GM19324 (cell line): ENCODE data around the gene IL1R2.

Experiments
- ATAC-seq: cut with Tn5 transposase; IDR thresholded peaks from one replicate; pipeline ENCODE4 v1.9.1; 2021; ENCODE audit warnings: mild to moderate bottlenecking, moderate library complexity; ENCODE audit not compliant: unreplicated experiment, low FRiP score

The IL1R2 gene

DNA sequence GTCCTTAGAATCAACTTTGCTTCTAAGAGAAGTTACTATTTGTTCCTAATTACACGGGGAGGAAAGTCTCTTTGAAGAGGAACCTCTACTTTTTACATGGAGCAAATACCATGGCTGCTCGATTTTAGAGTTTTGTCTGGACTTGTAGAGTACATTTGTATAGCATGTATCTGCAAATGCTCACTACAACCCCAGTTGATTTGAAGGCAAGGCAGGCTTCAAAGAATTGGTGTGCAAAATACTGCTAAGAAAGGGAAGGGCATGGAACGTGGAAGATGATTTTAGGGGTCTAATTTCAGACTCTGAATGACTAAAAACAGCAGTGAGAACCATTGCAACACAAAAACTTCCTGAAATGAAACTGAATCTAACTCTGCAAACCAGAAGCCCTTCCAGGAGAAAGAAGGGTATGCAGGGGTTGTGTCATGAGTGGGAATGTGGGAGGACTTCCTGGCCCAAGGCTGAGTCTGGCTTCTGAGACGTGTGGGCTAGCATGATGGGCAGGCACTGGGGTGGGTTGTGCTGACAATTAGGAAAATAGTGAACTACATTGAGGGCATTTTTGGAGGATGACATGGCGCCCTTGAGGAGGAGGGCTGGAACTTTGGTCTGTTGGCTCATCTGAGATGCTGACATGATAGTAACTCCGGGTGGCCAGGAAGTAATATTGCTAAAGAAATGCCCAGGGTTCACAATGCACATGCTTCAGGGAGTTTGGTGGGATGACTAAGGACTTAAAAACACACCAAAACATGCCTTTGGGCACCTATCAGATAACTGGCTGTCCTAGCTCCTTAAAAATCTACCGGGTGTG, 18.9 kb upstream of the IL1R2 start:
- ATAC-seq = no peak

DNA sequence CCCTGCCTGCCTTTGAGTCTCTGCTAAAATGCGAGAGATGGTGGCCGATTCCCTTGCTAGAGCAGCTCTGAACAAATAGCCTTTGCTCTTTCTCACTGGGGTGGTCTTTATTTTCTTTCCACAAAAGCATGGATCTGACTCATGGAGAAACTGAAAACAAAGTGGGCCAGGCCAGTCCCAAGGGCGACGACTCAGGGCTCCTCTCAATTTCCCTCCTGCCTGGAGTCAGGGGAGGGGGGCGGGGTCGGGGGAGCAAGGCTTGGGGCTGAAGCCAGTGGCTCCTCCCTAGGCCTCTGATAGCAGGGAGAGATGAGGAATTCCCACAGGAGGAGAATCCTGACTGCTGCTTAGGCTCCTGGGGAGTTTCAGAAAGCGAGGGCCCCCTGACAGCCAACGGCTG, 17.1 kb upstream of the IL1R2 start:
- no peak for ATAC-seq

DNA sequence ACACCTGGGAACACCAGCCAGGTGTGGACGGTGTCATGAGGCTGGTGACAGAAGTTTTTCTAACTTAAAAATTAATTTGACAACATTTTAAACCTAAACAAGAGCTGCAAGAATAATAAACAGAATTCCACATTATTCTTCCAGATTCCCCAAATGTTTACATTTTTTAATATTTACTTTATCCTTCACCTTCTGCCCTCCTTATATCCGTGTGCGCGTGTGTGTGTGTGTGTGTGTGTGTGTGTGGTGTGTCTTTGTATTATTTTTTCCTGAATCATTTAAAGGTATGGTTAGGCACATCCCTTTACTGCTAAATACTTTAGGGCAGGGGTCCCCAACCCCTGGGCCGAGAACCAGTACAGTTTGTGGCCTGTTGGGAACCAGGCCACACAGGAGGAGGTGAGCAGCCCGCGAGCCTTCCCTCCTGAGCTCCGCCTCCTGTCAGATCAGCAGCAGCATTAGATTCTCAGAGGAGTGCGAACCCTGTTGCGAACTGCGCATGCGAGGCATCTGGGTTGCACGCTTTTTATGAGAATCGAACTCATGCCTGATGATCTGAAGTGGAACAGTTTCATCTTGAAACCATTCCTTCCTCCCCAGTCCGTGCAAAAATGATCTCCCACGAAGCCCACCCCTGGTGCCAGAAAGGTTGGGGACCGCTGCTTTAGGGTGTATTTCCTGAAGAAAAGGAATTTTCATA, 16.4 kb upstream of the IL1R2 start:
- ATAC-seq = no peak

DNA sequence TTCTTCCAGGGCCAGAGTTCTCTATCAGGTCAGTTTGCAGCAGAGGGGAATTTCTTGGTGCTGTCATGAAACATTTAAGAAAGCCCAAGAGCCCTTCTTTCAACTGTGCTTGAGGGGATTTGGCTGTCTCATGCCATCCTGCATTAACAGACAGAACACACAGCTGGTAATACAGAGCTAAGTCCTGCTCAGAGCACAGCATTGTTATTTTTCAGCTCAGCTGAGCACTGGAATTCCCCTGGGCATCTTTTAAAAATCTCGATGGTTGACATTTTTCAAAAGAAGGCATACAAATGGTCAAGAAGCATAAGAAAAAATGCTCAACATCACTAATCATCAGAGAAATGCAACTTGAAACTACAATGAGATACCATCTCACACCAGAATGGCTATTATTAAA, 14.9 kb upstream of the IL1R2 start:
- ATAC-seq = no peak

DNA sequence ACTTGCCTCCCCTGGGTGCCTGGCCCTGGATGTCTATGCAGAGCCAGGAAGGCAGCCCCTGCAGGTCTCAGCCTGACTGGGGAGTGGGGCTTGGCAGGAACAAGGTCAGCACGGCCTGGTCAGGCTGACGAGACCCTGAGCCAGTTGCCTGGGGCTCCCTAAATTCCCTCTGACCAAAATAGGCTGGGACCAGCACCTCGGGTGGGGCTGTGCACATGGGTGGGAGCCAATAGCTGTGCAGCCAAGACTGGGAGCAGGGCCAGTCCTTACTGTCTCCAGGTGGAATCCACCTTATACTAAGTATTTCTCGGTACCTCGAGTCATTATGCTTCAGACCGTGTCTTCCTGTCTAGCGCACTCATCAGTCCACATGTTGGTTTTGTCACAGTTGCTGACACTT, 11.4 kb upstream of the IL1R2 start:
- ATAC-seq = no peak

DNA sequence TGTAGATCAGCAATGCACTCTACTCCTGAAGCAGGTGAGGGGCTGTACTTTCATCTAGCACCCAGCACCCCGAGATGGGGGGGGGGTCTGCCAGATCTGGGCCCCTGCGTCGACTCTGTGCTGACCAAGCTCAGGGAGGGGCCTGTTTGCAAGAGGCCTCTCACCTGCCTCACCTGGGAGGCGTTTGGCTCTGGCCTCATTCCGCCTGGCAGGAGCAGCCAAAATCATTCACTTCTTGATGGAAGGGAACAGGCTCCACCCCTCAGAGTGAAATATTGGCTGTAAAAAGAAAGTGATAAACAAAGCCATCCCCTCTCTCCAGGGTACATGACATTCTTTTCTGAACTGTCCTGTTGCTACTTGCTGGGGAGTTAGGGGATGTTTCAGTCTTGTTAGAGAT, 10.7 kb upstream of the IL1R2 start:
- ATAC-seq = no peak

DNA sequence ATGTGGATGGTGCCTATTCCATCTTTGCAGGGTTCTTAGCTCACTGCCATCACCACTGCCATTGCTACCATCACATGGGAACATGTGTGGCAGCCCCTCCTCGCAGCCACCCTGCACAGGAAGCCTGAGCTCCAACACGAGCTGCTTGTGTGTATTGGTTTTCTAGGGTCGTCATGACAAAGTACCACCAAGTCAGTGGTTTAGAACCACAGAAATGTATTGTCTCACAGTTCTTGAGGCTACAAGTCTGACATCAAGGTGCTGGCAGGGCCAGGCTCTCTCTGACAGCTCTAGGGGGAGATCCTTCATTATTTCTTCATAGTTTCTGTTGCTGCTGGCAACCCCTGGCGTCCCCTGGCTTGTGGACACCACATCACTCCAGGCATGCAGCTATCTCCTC, 10.3 kb upstream of the IL1R2 start:
- ATAC-seq = no peak

DNA sequence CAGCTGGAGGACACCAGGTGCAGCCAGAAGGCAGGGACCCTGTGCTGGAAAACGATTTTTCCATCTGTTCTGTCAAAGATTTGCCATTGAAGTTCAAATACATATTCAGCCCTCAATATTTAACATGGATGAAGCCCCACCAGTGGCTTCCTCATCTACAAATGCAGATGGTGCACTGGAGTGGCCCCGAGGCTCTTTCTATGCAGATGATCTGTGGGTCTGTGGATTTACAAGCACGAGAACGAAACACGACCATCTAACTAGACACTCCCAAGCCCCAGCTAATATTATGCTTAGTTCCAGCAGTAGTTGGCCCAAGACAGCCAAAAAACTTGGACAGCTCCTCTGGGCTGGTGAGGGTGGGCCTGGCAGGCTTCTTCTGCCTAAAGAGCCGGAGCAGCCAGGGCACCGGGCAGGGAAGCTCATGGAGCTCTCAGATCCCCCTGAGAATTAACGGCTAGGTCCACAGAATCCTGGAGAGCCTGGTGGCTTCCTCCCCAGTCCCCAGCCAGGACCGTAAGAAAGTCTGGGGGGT, 9.2 kb upstream of the IL1R2 start:
- no peak for ATAC-seq

DNA sequence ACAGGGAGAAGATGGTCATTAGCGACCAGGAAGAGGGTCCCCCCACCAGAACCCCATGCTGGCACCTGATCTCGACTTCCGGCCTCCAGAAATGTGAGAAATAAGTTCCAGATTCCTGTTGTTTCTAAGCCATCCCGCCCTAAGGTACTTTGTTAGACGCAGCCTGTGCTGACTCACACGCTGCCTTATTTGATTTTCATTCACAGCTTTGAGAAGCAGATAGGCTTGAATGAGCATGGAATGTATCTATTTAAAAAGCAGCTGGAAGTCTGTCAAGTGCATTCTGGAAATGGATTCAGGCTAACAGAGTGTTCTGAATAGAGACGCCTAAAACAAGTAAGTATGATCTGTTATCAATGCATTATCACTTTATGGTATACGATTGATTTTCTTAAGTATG, 8.3 kb upstream of the IL1R2 start:
- ATAC-seq = no peak

DNA sequence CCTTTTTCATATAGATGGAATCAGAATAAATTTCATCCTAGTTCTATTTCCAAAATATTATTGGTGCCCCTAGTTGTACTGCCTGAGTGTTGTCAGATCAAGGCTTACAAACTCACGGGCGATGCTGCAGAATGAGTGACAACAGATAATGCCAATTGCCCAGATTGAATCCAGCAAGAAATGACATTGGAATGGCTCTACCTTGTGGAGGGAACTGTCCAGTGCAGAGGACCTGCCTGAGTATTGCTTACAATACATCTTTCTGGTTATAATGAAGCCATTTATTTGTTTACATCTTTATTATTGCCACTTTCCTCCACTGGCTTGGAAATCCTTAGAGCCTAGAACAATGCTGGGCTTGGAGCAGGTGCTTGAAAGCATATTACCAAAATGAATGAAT, 7.8 kb upstream of the IL1R2 start:
- no peak for ATAC-seq

DNA sequence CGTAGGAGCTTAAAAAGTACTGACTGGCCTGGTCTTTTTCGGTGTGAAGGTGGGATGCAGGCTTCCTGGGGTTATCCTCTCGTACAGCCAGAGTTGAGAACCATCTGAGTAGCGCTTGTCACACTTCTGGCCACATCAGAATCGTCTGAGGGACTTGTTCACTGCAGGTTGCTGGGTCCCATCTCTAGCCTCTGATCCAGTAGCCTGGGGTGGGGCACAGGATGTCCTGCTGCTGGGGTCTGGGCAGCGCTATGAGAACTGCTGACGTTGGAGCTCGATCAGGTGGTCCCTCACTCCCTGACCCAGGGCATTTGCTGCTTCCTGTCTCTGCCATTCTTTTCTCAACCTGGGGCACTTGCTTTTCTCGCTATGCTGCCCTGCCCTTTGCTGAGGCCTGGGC, 7.1 kb upstream of the IL1R2 start:
- ATAC-seq = no peak

DNA sequence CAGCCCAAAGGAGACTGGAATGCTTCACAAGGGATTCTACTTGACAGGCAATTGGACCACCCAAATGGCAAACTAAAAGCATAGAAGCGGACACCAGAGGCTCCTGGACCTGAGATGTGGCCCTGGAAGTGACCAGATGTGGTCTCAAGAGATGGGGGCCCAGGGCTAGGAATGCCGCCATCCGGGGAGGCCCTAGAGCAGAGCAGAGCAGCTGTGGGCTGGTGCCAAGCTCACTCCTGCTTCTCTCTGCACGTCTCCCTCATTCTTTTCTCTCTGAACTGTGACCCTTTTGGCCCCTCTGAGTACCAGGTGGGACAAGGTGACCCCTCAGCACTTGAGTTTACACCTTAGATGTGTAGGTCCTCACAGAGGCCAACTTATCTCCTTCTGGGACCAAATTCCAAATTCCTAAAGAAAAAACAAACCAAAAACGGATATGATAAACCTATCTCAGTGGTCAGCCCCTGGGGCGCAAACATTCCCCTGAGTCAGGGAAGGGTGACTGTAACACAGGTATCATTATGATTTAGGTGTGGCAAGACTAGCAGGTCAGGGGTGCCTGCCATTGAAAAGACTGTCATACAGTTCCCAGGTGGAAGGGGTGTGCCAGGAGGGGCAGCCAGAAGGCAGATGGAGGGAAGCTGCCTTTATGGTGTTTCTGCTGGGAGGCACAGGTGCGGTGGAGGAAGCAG, 6.5 kb upstream of the IL1R2 start:
- ATAC-seq = no peak

DNA sequence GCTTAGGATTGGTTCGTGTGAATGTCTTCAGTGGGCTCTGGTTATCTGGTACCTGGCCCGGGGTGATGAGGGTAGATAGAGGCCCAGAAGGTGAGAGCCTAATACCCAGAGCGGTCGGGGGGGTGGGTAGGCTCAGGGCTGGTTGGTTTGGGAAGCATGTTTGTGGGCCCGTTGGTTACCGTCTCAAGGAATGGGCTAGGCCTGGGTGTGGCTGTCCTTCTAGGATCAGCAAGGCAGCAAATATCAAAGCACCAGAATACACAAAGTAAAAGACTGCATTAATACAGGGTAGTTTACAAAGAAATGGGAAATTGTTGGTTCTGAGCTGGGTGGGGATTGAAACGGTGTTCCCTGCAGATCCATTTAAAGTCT, 6.0 kb upstream of the IL1R2 start:
- ATAC-seq = no peak

DNA sequence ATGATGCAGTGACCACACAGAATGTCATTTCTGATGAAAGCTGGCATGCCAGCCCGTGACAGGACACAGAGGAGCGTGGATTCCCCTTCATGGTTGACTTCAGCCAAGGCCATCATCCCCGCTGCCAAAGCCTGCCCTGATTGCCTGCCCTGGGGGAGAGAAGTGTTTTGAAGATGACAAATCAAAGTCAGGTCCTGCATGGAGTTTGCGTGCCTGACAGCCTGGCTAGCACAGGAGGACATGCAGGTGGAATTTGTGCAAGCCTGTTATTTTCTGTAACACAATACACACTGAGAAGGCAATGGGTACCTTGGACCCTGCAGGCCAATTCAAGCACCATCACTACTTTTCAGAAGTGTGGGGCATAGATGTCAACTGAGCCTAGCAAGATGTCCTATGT, 5.4 kb upstream of the IL1R2 start:
- no peak for ATAC-seq

DNA sequence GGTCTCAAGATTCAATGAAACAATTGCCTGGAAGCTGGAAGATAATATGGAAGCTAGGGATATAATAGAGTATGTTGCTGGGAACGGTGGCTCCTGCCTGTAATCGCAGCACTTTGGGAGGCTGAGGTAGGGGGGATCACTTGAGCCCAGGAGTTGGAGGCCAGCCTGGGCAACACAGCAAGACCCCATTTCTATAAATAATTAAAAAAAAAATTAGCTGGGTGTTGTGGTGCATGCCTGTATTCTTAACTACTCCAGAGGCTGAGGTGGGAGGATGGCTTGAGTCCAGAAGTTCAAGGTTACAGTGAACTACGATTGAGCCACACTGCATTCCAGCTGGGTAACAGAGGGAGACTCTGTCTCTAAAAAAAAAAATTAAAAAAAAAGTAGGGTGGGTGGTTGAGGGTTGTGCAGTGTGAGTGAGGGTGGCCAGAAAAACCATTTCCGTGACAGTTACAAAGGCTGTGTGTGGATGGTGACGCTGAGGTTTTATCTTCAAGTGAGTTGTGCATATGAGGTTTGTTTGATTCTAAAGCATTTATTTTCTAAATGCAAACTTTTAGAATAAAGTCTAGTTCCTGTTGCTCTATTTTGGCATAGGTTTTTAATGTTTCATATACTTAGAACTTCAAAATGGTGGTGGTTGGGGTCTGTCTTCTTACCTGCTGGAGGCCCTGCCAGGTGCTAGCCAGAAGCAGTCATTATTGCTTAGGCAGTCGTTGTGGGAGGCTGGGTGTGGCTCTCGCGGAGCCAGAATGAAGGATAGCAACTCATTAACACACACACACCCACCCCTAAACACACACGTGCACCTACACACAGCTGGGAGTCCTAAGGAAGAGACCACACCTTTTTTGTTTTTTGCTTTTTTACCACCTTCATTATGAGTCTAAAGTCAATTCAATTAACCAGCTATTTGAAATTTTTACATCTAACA, 4.7 kb upstream of the IL1R2 start:
- ATAC-seq = no peak

DNA sequence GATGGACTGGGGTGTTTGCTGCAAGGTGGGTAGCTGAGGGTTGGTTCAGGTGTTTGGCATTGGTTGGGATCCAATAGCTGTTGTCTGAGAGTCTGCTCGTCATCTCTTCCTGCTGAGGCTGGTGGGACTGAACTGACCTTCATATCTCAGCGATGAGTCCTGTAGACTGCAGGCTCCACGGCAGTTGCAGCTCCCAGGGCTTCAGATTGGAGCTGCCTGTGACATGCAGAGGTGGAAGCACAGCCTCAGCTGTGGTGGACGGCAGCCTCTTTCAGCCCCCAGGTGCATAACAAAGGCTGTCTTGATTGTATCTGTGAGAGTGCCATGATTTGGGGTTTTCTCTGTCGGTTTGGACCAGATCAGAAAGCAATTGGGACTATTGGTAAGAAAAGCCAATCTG, 3.9 kb upstream of the IL1R2 start:
- no peak for ATAC-seq

DNA sequence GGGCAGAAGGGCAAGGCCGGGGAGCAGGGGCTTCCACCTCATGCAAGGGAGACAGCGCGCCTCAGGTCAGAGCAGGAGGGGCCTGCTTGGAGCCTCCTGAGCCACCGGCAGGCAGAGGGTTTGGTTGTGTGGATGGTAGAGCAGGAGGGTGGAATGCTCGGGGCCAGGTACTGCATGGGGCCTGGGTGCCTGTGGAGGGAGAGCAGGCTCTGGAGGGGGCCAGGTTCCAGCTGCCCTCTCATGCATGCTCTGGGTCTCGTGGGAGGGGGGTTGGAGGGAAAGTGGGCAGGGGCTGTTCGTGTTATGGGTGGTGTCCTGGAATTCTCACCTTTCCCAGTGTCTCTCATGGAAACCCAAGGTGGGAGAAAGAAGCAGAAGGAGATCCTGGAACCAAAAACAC, 3.2 kb upstream of the IL1R2 start:
- ATAC-seq = no peak

DNA sequence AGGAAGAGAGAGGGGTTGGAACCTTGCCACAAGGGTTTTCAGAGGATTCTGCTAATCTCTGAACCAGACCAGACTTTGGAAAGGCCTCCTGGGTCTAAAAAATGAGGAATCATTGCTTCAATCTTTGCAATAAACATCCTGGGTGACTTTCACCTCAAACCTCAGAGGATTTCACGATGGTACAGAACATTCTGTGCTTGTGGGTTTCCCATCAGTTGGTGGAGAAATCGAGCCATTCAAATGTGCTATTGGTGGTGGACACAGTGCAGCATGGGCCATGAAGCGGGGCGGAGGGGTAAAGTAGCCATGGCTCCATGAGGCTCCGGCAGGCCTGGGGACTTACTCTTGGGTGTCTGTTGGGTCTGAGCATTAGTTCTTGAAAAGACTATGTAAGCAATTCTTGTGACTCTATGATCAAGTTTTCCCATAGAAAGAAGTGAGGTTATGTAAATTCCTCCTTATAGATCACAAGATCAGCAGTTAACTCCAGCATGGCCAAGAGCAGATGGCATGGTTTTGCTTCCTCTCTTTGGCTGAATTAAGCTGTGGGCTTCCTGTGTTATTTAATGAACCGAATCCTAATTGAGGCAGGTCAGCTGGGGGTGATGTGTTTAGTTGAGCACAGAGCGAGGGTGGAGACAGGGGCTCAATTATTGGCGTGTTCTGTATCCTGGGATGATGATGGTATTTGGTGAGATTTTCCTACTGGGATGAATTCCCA, 1.9 kb upstream of the IL1R2 start:
- no peak for ATAC-seq

DNA sequence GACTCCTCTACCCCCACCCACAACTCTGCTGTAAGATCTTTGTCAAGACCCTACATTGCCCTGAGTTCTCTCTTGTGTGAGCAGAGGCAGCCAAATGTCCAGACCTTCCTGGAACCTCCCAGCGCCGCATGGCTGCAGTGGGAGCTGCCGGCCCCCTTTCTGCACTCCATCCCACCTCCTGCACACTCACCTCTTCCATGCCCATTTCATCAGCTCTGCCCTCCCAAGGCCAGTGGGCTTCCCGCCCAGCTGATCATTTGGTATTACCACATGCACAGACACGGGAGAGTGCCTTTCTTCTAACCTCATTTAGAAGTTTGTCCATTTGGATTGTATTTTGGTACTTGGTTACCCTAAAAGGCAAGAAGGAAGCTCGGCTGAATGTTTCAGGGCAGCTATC, 2.0 kb downstream of the IL1R2 start:
- no peak for ATAC-seq

DNA sequence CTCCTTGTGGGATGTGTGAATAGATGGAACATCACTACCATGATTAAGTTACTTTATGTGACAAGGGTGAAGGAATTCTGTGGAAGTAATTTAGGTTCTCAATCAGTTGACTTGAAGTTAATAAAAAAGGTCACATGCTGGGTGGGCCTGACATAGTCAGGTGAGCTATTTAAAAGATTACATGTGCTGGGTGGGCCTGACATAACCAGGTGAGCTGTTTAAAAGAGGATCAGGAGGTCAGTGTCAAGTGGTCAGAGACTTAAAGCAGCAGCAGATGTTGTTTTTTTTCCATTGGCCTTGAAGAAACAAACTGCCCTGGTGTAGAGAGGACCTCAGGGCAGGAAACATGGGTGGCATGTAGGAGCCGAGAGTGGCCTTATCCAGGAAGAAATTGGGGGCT, 3.3 kb downstream of the IL1R2 start:
- ATAC-seq = no peak
